Liver (tissue), 9 donors: ENCODE data around the gene PEX12. TPM values are rescaled to one million over a fixed set of nuclear protein-coding genes. Genes with fewer than 3 reads are reported as not detected.

Experiments
- DNase-seq: peaks from one replicate; pipeline ENCODE4 v3.0.0-alpha.2; 2017; ENCODE audit warnings: low spot score
- H3K27ac ChIP-seq, 2 donors: one replicate each; pipeline ENCODE4 v1.7.0; 2013; ENCODE audit warnings: inconsistent platforms in 2 of 2, low read length in 2 of 2, control low read depth in 1 of 2, low read depth in 1 of 2, mild to moderate bottlenecking in 1 of 2
- H3K27me3 ChIP-seq, 4 donors: one replicate each; pipeline versions ENCODE4 v1.6.1 to v1.7.0; 2013; ENCODE audit warnings: low read length in 3 of 4, inconsistent platforms in 1 of 4, mild to moderate bottlenecking in 1 of 4, moderate library complexity in 1 of 4; ENCODE audit not compliant: control insufficient read depth in 4 of 4, insufficient read depth in 4 of 4
- H3K36me3 ChIP-seq, 4 donors: one replicate each; pipeline versions ENCODE4 v1.6.1 to v1.7.0; 2013; ENCODE audit warnings: low read length in 3 of 4, mild to moderate bottlenecking in 3 of 4, low read depth in 1 of 4, moderate library complexity in 1 of 4; ENCODE audit not compliant: control insufficient read depth in 4 of 4, insufficient read depth in 3 of 4
- H3K4me1 ChIP-seq, 4 donors: one replicate each; pipeline versions ENCODE4 v1.6.1 to v1.7.0; 2013; ENCODE audit warnings: low read length in 3 of 4, mild to moderate bottlenecking in 3 of 4, moderate library complexity in 1 of 4; ENCODE audit not compliant: control insufficient read depth in 4 of 4, insufficient read depth in 4 of 4
- H3K4me3 ChIP-seq, 3 donors: one replicate each; pipeline versions ENCODE4 v1.6.1 to v1.7.0; 2013; ENCODE audit warnings: low read length in 3 of 3, control low read depth in 1 of 3, low read depth in 1 of 3, mild to moderate bottlenecking in 1 of 3
- H3K9ac ChIP-seq, 2 donors: one replicate each; pipeline ENCODE4 v1.7.0; 2013; ENCODE audit warnings: low read length in 2 of 2, mild to moderate bottlenecking in 2 of 2, moderate library complexity in 2 of 2, control low read depth in 1 of 2, low read depth in 1 of 2
- H3K9me3 ChIP-seq, 4 donors: one replicate each; pipeline versions ENCODE4 v1.6.1 to v1.7.0; 2013; ENCODE audit warnings: low read length in 3 of 4; ENCODE audit not compliant: control insufficient read depth in 4 of 4
- ATF3 ChIP-seq: IDR thresholded peaks from 2 replicates; pipeline ENCODE4 v1.6.1; 2016; ENCODE audit warnings: antibody characterized with exemption
- CTCF ChIP-seq: fragments of 150-350 bp; IDR thresholded peaks from 2 replicates; pipeline ENCODE4 v1.5.1; 2017; ENCODE audit warnings: improper control_type of control experiment, low read depth, low read length; ENCODE audit not compliant: missing input control
- EGR1 ChIP-seq, 2 donors: IDR thresholded peaks; 2 replicates each; pipeline ENCODE4 v1.6.1; 2016 to 2018; ENCODE audit warnings: antibody characterized with exemption in 2 of 2, low read depth in 2 of 2
- FOXA1 ChIP-seq: IDR thresholded peaks from 2 replicates; pipeline ENCODE4 v1.6.1; 2016; ENCODE audit warnings: antibody characterized with exemption
- FOXA2 ChIP-seq: IDR thresholded peaks from 2 replicates; pipeline ENCODE4 v1.6.1; 2016; ENCODE audit warnings: antibody characterized with exemption
- GABPA ChIP-seq, 2 donors: IDR thresholded peaks in 1 of 2; conservative IDR thresholded peaks in 1 of 2; 2 replicates each; pipeline ENCODE4 v1.6.1; 2016; ENCODE audit warnings: antibody characterized with exemption in 2 of 2, mild to moderate bottlenecking in 1 of 2, moderate library complexity in 1 of 2
- HNF4A ChIP-seq, 2 donors: conservative IDR thresholded peaks; 2 replicates each; pipeline ENCODE4 v1.6.1; 2016; ENCODE audit warnings: antibody characterized with exemption in 2 of 2, mild to moderate bottlenecking in 2 of 2
- HNF4G ChIP-seq: IDR thresholded peaks from 2 replicates; pipeline ENCODE4 v1.6.1; 2016; ENCODE audit warnings: antibody characterized with exemption
- JUND ChIP-seq, 2 donors: IDR thresholded peaks; 2 replicates each; pipeline ENCODE4 v1.6.1; 2016; ENCODE audit warnings: antibody characterized with exemption in 2 of 2
- MAX ChIP-seq: IDR thresholded peaks from 2 replicates; pipeline ENCODE4 v1.6.1; 2016; ENCODE audit warnings: antibody characterized with exemption
- NR2F2 ChIP-seq: IDR thresholded peaks from 2 replicates; pipeline ENCODE4 v1.6.1; 2016; ENCODE audit warnings: antibody characterized with exemption
- RAD21 ChIP-seq, 2 donors: IDR thresholded peaks; 2 replicates each; pipeline ENCODE4 v1.6.1; 2016; ENCODE audit warnings: antibody characterized with exemption in 2 of 2, mild to moderate bottlenecking in 2 of 2
- REST ChIP-seq: IDR thresholded peaks from 2 replicates; pipeline ENCODE4 v1.6.1; 2016; ENCODE audit warnings: antibody characterized with exemption, mild to moderate bottlenecking
- RXRA ChIP-seq, 2 donors: IDR thresholded peaks; 2 replicates each; pipeline ENCODE4 v1.6.1; 2017 to 2018; ENCODE audit warnings: antibody characterized with exemption in 2 of 2, mild to moderate bottlenecking in 1 of 2
- SP1 ChIP-seq: IDR thresholded peaks from 2 replicates; pipeline ENCODE4 v1.6.1; 2018; ENCODE audit warnings: antibody characterized with exemption, mild to moderate bottlenecking
- TAF1 ChIP-seq: conservative IDR thresholded peaks from 2 replicates; pipeline ENCODE4 v1.6.1; 2016; ENCODE audit warnings: antibody characterized with exemption, mild to moderate bottlenecking
- YY1 ChIP-seq: IDR thresholded peaks from 2 replicates; pipeline ENCODE4 v1.6.1; 2016; ENCODE audit warnings: antibody characterized with exemption, mild to moderate bottlenecking
- ZBTB33 ChIP-seq: IDR thresholded peaks from 2 replicates; pipeline ENCODE4 v1.6.1; 2016; ENCODE audit warnings: antibody characterized with exemption
- WGBS: extraction: QIAGEN DNeasy Blood & Tissue Kit; methylation state at CpG from one replicate; pipeline ENCODE4 v1.1.7; 2013; 5-methylcytosine and 5-hydroxymethylcytosine counted together
- polyA plus RNA-seq, 2 donors: library from polyadenylated mRNA; stranded (reverse) in 1 of 2; unstranded in 1 of 2; fragments of 200-250 nt in 1 of 2; fragments of >200 nt in 1 of 2; fragmentation: Nextera tagmentation in 1 of 2; extraction: Ambion mirVana in 1 of 2; gene quantifications; one replicate each; pipeline versions ENCODE4 v1.2.1 to v1.2.3, GENCODE V29; 2013 to 2015
- total RNA-seq, 2 donors: library from RNA; depleted of rRNA; stranded (reverse); fragments of >200 nt; gene quantifications; one replicate each; pipeline ENCODE4 v1.2.3, GENCODE V29; 2014
- donor health status: healthy.
- donor health status: healthy.
- donor health status: healthy.
- donor health status: healthy.
- donor health status: healthy.

Gene PEX12
- total RNA-seq (1 to 10 TPM; 2.3 to 2.4 TPM), polyA plus RNA-seq (1 to 10 TPM; 2.0 to 3.6 TPM)

- Histone ChIP-seq H3K27ac (peak within 1 kb of the TSS; percentile 87 to 89), H3K4me1 (peaks cover 0 to 19% (median 11%) of the 10 kb centered on the region in 4 donors), H3K9me3 (no peaks in the 10 kb centered on the region), H3K4me3 (peak within 1 kb of the TSS; percentile 55 to 90 (median 87)), H3K36me3 (peaks cover 0 to 8% (median 3%) of the 10 kb centered on the region in 4 donors), H3K9ac (peak within 1 kb of the TSS; percentile 58 to 99), H3K27me3 (no peaks in the 10 kb centered on the region)
- under 1% methylated on average over 45 of the region's 45 CpGs for WGBS
- TF ChIP-seq JUND (IDR thresholded peaks at IDR 0.05) (peak in 1 of 2 donors; percentile 46), TAF1 (peak; percentile 81), EGR1 (IDR thresholded peaks at IDR 0.05; ENCODE audit: low read depth in 2 of 2) (peak; percentile 94 to 98), RXRA (IDR thresholded peaks at IDR 0.05) (peak; percentile 56 to 69), ZBTB33 (peak; percentile 47), HNF4A (conservative IDR thresholded peaks at IDR 0.05) (no peak), RAD21 (IDR thresholded peaks at IDR 0.05) (peak; percentile 33 to 44), FOXA2 (peak; percentile 15), FOXA1 (no peak), ATF3 (peak; percentile 49), MAX (peak; percentile 97), GABPA (IDR thresholded peaks at IDR 0.05 in 1 of 2, conservative IDR thresholded peaks at IDR 0.05 in 1 of 2) (peak; percentile 87 to 97), SP1 (peak; percentile 66), CTCF (no peak), REST (peak; percentile 78), NR2F2 (peak; percentile 64), HNF4G (no peak), YY1 (peak; percentile 95)
- peak; percentile 84 for DNase-seq
These were observed at the start of gene PEX12 for GRCh38 chr17:35578197-35578928. Gene PEX12 (minus strand): TSS chr17:35578571. CDS start chr17:35578021, 550 bp downstream.
